K562 (cell line): ENCODE data around the gene DPYSL4. TPM values are rescaled to one million over a fixed set of nuclear protein-coding genes. Genes with fewer than 3 reads are reported as not detected.

ENCODE experiments used
- ATAC-seq: fragments of 200-7000 bp; cut with Tn5 transposase; 3 replicates; pipeline ENCODE4 v1.9.1; 2020; ENCODE audit warnings: moderate library complexity
- BruUV-seq: library from RNA; stranded (reverse); fragments of 400-500 nt; replicated peaks from 2 replicates; lab custom pipeline; 2021; lab: Mats Ljungman, UMichigan
- CTCF ChIA-PET: fragments of 300-600 bp; formaldehyde crosslinking; extraction: SDS; loops from one replicate; lab custom pipeline; 2021; ENCODE audit warnings: low intra/inter-chr PET ratio; lab: Yijun Ruan, JAX
- POLR2A ChIA-PET: fragments of 300-600, 350-650 bp; sonication (Branson Sonifier 250); formaldehyde crosslinking; extraction: SDS; loops from one replicate; lab custom pipeline; 2021; ENCODE audit warnings: antibody characterized with exemption, inconsistent platforms; lab: Yijun Ruan, JAX
- DNase-seq, 4 experiments: peaks; one replicate each; pipeline versions ENCODE4 v3.0.0 to v3.0.0-alpha.2; 2011 to 2018; ENCODE audit warnings: low spot score in 3 of 4, mixed read lengths in 3 of 4; ENCODE audit errors: extremely low read depth in 1 of 4
- FAIRE-seq: peaks from 2 replicates; lab custom pipeline; 2011; peaks lifted over from hg19 to GRCh38; lab: Jason Lieb, UNC
- H2AFZ ChIP-seq: 2 replicates; pipeline ENCODE4 v1.6.0; 2011; ENCODE audit warnings: low read depth, low read length, control low read depth, inconsistent platforms
- H3K27ac ChIP-seq: fragments of 200-600 bp; 3 replicates; pipeline ENCODE4 v1.8.0; 2011; ENCODE audit warnings: low read depth, mild to moderate bottlenecking, control low read depth, inconsistent platforms, low read length, moderate library complexity, mixed read lengths; ENCODE audit errors: extremely low read depth
- H3K27me3 ChIP-seq, 2 experiments: fragments of 300-600 bp in 1 of 2; 2 replicates in 1 of 2; 3 replicates in 1 of 2; pipeline versions ENCODE4 v1.6.0 to v1.8.0; 2011; ENCODE audit warnings: inconsistent platforms in 2 of 2, low read length in 2 of 2, mild to moderate bottlenecking in 1 of 2, mixed read lengths in 1 of 2, moderate library complexity in 1 of 2; ENCODE audit not compliant: control insufficient read depth in 2 of 2, insufficient read depth in 2 of 2
- H3K36me3 ChIP-seq: fragments of 300-600 bp; 3 replicates; pipeline ENCODE4 v1.8.0; 2011; ENCODE audit warnings: mild to moderate bottlenecking, low read length, inconsistent platforms; ENCODE audit not compliant: control insufficient read depth, insufficient read depth
- H3K4me1 ChIP-seq, 2 experiments: fragments of 200-600 bp in 1 of 2; replicated peaks in 1 of 2; 2 replicates in 1 of 2; 3 replicates in 1 of 2; pipeline versions ENCODE4 v1.5.1 to v1.8.0; 2011; ENCODE audit warnings: inconsistent platforms in 2 of 2, low read length in 2 of 2, mild to moderate bottlenecking in 1 of 2, mixed read lengths in 1 of 2, moderate library complexity in 1 of 2; ENCODE audit not compliant: control insufficient read depth in 2 of 2, insufficient read depth in 2 of 2
- H3K4me2 ChIP-seq: 2 replicates; pipeline ENCODE4 v1.6.1; 2011; ENCODE audit warnings: low read length, control low read depth, inconsistent platforms, mixed read lengths; ENCODE audit not compliant: insufficient read depth
- H3K4me3 ChIP-seq: fragments of 200-600 bp; sonication (generic), shearing (Covaris generic); 2 replicates; pipeline ENCODE4 v1.5.1; 2016; ENCODE audit warnings: control low read depth, inconsistent platforms
- H3K79me2 ChIP-seq: fragments of 200-600 bp; 3 replicates; pipeline ENCODE4 v1.8.0; 2011; ENCODE audit warnings: low read length, inconsistent platforms; ENCODE audit not compliant: control insufficient read depth, insufficient read depth
- H3K9ac ChIP-seq, 2 experiments: 2 replicates each; pipeline versions ENCODE4 v1.6.0 to v1.6.1; 2011; ENCODE audit warnings: low read depth in 2 of 2, low read length in 2 of 2, control low read depth in 1 of 2, inconsistent platforms in 1 of 2, mild to moderate bottlenecking in 1 of 2, mixed read lengths in 1 of 2; ENCODE audit not compliant: insufficient read depth in 1 of 2
- H3K9me1 ChIP-seq: one replicate; pipeline ENCODE4 v1.6.0; 2011; ENCODE audit warnings: inconsistent platforms, mild to moderate bottlenecking, low read length, moderate library complexity; ENCODE audit not compliant: control insufficient read depth, insufficient read depth
- H3K9me3 ChIP-seq: replicated peaks from 2 replicates; pipeline ENCODE4 v1.5.1; 2011; ENCODE audit warnings: low read depth, low read length, inconsistent platforms; ENCODE audit not compliant: control insufficient read depth, insufficient read depth
- H4K20me1 ChIP-seq: replicated peaks from 2 replicates; pipeline ENCODE4 v1.6.1; 2011; ENCODE audit warnings: low read length, inconsistent platforms, mixed read lengths; ENCODE audit not compliant: control insufficient read depth, insufficient read depth
- CCAR2 ChIP-seq: fragments of 200-400 bp; formaldehyde crosslinking; IDR thresholded peaks from 2 replicates; pipeline ENCODE4 v1.6.1; 2017; ENCODE audit warnings: mild to moderate bottlenecking, low read depth, low read length
- HNRNPK ChIP-seq: fragments of 200-400 bp; formaldehyde crosslinking; IDR thresholded peaks from one replicate; pipeline ENCODE4 v1.6.1; 2018; ENCODE audit warnings: mild to moderate bottlenecking, low read depth, low read length; ENCODE audit not compliant: poor library complexity, severe bottlenecking
- HNRNPUL1 ChIP-seq: fragments of 200-400 bp; formaldehyde crosslinking; IDR thresholded peaks from 2 replicates; pipeline ENCODE4 v1.6.1; 2017; ENCODE audit warnings: low read length
- MAFF ChIP-seq: IDR thresholded peaks from 2 replicates; pipeline ENCODE4 v1.6.1; 2012; ENCODE audit warnings: low read length, improper control_type of control experiment
- MEF2D ChIP-seq: conservative IDR thresholded peaks from 2 replicates; pipeline ENCODE4 v1.6.1; 2016; ENCODE audit warnings: low read depth, missing genetic modification characterization, missing compliant biosample characterization
- NRF1 ChIP-seq, 2 experiments: fragments of 450-650 bp; IDR thresholded peaks in 1 of 2; conservative IDR thresholded peaks in 1 of 2; 2 replicates each; pipeline ENCODE4 v1.6.1; 2014; ENCODE audit warnings: mild to moderate bottlenecking in 2 of 2
- POLR2A ChIP-seq: fragments of 450-650 bp; conservative IDR thresholded peaks from 2 replicates; pipeline ENCODE4 v1.6.1; 2016
- POU5F1 ChIP-seq: fragments of 150-350 bp; IDR thresholded peaks from 2 replicates; pipeline ENCODE4 v1.6.1; 2014; ENCODE audit warnings: borderline replicate concordance, low read length, low read depth, mild to moderate bottlenecking; ENCODE audit not compliant: partially characterized antibody
- SRSF3 ChIP-seq: fragments of 200-400 bp; formaldehyde crosslinking; IDR thresholded peaks from 2 replicates; pipeline ENCODE4 v1.6.1; 2016; ENCODE audit warnings: mild to moderate bottlenecking, low read length, moderate library complexity; ENCODE audit not compliant: insufficient read depth
- TCF15 ChIP-seq: fragments of 250-450 bp; sonication (Bioruptor Pico); IDR thresholded peaks from 2 replicates; pipeline ENCODE4 v1.8.0; 2022; ENCODE audit warnings: moderate library complexity, mild to moderate bottlenecking, inconsistent platforms
- ZBTB1 ChIP-seq: sonication (generic); formaldehyde crosslinking; IDR thresholded peaks from 2 replicates; pipeline ENCODE4 v1.8.1; 2023; ENCODE audit warnings: missing genetic modification reagents, low read depth, mild to moderate bottlenecking, borderline replicate concordance
- ZNF134 ChIP-seq: fragments of 250-450 bp; sonication (Bioruptor Pico); conservative IDR thresholded peaks from 2 replicates; pipeline ENCODE4 v1.4.0; 2020
- ZNF165 ChIP-seq: fragments of 250-450 bp; sonication (Bioruptor Pico); IDR thresholded peaks from 2 replicates; pipeline ENCODE4 v1.4.0; 2020; ENCODE audit warnings: borderline replicate concordance
- ZNF696 ChIP-seq: fragments of 250-450 bp; sonication (Bioruptor Pico); conservative IDR thresholded peaks from 2 replicates; pipeline ENCODE4 v1.4.0; 2020; ENCODE audit warnings: mild to moderate bottlenecking, moderate library complexity
- ZNF717 ChIP-seq: fragments of 250-450 bp; sonication (Bioruptor Pico); IDR thresholded peaks from 2 replicates; pipeline ENCODE4 v1.5.0; 2021
- WGBS: fragments of 100-300 bp; shearing (Covaris generic); methylation state at CpG from one replicate; pipeline ENCODE4 v1.1.6; 2016; ENCODE audit warnings: low coverage, mixed read lengths; ENCODE audit not compliant: insufficient coverage; ENCODE audit errors: missing lambda C conversion rate; 5-methylcytosine and 5-hydroxymethylcytosine counted together
- in situ Hi-C: fragments of 300-500 bp; cut with MboI; formaldehyde crosslinking; loops from 4 replicates; pipeline ENCODE4 v1.15.0; 2018; ENCODE audit warnings: inconsistent platforms, mixed read lengths
- intact Hi-C: fragments of 100-400 bp; cut with micrococcal nuclease; formaldehyde crosslinking; loops from 2 replicates; pipeline ENCODE4 v1.14.2; 2022
- polyA plus RNA-seq, 8 experiments: library from polyadenylated mRNA; depleted of rRNA in 4 of 8; stranded (reverse) in 5 of 8; unstranded in 3 of 8; fragments of >200 nt; fragmentation: Nextera tagmentation in 2 of 8; fragmentation: Illumina TruSeq in 1 of 8; extraction: Ambion mirVana in 2 of 8; extraction: Trizol in 1 of 8; gene quantifications; 2 replicates each; pipeline versions ENCODE4 v1.2.1 to v1.2.3, GENCODE V29; 2011 to 2014; ENCODE audit warnings: inconsistent platforms in 1 of 8, missing spikeins in 1 of 8
- total RNA-seq, 7 experiments: library from RNA; depleted of rRNA in 6 of 7; stranded (reverse); fragments of >200 nt in 6 of 7; fragmentation: Illumina TruSeq in 2 of 7; extraction: Trizol in 2 of 7; gene quantifications; 2 replicates each; pipeline versions ENCODE4 v1.2.1 to v1.2.3, GENCODE V29; 2011 to 2021; ENCODE audit warnings: low replicate concordance in 1 of 7
- TF ChIP-seq, protein P1 (sequence below): fragments of 250-450 bp; sonication (Bioruptor Pico); IDR thresholded peaks from 2 replicates; pipeline ENCODE4 v1.8.0; 2022; ENCODE audit warnings: moderate library complexity, mild to moderate bottlenecking, inconsistent platforms
- TF ChIP-seq, protein P2 (sequence below): fragments of 450-650 bp; formaldehyde crosslinking; IDR thresholded peaks from 2 replicates; pipeline ENCODE4 v1.4.0; 2020; ENCODE audit warnings: mild to moderate bottlenecking, mixed read lengths

Gene DPYSL4
- total and polyA plus RNA-seq, 9 of the 15 experiments (the other 6 are each of a cell fraction or from before 2014, with no cell fraction given), result 0.03 TPM; not detected in 8

GRCh38 chr10:132225073-132225848 lies 38.5 kb downstream of the DPYSL4 start:
- no peaks in the 10 kb centered on the region; the same call in 1 of the 2 replicates for H4K20me1 ChIP-seq
- no peak overlapping the region for H3K9ac ChIP-seq
- TF ChIP-seq CCAR2 (no peak), ZNF696 (CRISPR knock-in tag) (no peak), POU5F1 (no peak), ZBTB1 (CRISPR knock-in tag) (no peak), HNRNPUL1 (no peak), HNRNPK (no peak), MEF2D (tag) (no peak), ZNF134 (no peak), SRSF3 (no peak), NRF1 (conservative IDR thresholded peaks at IDR 0.05 in 1 of 2, IDR thresholded peaks at IDR 0.05 in 1 of 2) (no peak), MAFF (no peak), POLR2A (no peak), ZNF717 (CRISPR knock-in tag) (no peak), ZNF165 (CRISPR knock-in tag) (no peak), TCF15 (CRISPR knock-in tag) (no peak)
- TF ChIP-seq, protein P1, sequence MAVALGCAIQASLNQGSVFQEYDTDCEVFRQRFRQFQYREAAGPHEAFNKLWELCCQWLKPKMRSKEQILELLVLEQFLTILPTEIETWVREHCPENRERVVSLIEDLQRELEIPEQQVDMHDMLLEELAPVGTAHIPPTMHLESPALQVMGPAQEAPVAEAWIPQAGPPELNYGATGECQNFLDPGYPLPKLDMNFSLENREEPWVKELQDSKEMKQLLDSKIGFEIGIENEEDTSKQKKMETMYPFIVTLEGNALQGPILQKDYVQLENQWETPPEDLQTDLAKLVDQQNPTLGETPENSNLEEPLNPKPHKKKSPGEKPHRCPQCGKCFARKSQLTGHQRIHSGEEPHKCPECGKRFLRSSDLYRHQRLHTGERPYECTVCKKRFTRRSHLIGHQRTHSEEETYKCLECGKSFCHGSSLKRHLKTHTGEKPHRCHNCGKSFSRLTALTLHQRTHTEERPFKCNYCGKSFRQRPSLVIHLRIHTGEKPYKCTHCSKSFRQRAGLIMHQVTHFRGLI (CRISPR knock-in tag), result no peak
- TF ChIP-seq, protein P2, sequence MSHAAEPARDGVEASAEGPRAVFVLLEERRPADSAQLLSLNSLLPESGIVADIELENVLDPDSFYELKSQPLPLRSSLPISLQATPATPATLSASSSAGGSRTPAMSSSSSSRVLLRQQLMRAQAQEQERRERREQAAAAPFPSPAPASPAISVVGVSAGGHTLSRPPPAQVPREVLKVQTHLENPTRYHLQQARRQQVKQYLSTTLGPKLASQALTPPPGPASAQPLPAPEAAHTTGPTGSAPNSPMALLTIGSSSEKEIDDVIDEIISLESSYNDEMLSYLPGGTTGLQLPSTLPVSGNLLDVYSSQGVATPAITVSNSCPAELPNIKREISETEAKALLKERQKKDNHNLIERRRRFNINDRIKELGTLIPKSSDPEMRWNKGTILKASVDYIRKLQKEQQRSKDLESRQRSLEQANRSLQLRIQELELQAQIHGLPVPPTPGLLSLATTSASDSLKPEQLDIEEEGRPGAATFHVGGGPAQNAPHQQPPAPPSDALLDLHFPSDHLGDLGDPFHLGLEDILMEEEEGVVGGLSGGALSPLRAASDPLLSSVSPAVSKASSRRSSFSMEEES (CRISPR knock-in tag), result no peak
- no peak overlapping the region for H3K27ac ChIP-seq
- no peak overlapping the region for H2AFZ ChIP-seq
- 18% methylated on average over 20 of the region's 25 CpGs for WGBS
- intact Hi-C loops (no loop called here), in situ Hi-C loops (loop anchor here (10.0 kb wide), 1 partner anchor 410 kb away; no protein-coding TSS in a partner anchor)
- H3K4me3 ChIP-seq, result no peak overlapping the region
- no peak for FAIRE-seq
- no TSS peak for BruUV-seq
- H3K36me3 ChIP-seq, result no peaks in the 10 kb centered on the region
- H3K4me2 ChIP-seq, result no peak overlapping the region
- H3K27me3 ChIP-seq, result peaks cover 0 to 27% of the 10 kb centered on the region in 2 experiments; a peak in 2 of 5 replicates
- ATAC-seq, result no peak
- no peaks in the 10 kb centered on the region for H3K9me1 ChIP-seq
- ChIA-PET POLR2A (interaction anchor here (0.6 kb wide), 1 partner anchor 189 kb away, joined by 3 read pairs; no protein-coding TSS in a partner anchor), CTCF (no interaction called here)
- no peak for DNase-seq
- H3K4me1 ChIP-seq, result peaks cover 0 to 36% of the 10 kb centered on the region in 2 experiments; a peak in 2 of 5 replicates
- H3K79me2 ChIP-seq, result no peaks in the 10 kb centered on the region
- no peaks in the 10 kb centered on the region for H3K9me3 ChIP-seq
